A172 (cell line): ENCODE results near the gene PDCD7. TPM values are rescaled to one million over a fixed set of nuclear protein-coding genes. Genes with fewer than 3 reads are reported as not detected.
"Not testable (repeated sequence)": the region's sequence is repeated elsewhere in the genome, so short reads cannot be mapped to it uniquely, and the experiment has no call there.

Experiments used
- DNase-seq: peaks from one replicate; pipeline ENCODE4 v3.0.0-alpha.2; 2015; ENCODE audit warnings: low spot score
- total RNA-seq: library from RNA; depleted of rRNA; stranded (reverse); fragments of >200 nt; shearing (Covaris generic); gene quantifications from 2 replicates; pipeline ENCODE4 v1.2.3, GENCODE V29; 2014; rRNA removed

PDCD7 gene
- total RNA-seq, 1 experiment from 2014 or later, result 18.7 TPM

- DNase-seq, result not testable (repeated sequence)
These were observed 58.7 kb downstream of the PDCD7 start for GRCh38 chr15:65074946-65075345.

GRCh38 chr15:65072617-65073016, 61.0 kb downstream of the PDCD7 start:
- DNase-seq, result no peak

DNA sequence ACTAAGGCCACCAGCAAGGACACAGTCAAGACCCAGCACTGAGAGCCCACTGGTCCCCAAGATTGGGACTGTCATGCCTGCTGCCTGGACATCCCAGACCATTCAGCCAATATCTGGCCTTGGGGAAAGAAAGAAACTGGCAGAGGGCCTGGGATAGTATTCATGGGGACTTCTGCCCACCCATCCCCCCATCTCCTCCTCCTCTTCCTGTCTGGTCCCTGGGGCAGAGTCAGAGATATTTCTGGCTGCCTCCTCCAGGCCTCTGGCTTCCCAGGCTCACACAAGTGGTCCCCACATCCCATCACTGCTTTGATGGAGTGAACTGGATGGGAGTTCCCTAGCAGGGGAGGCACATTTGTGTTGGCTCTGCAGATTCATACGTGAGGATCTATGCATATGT, 61.6 kb downstream of the PDCD7 start:
- DNase-seq, result no peak

- DNase-seq, result no peak
These were observed 62.2 kb downstream of the PDCD7 start for GRCh38 chr15:65071381-65071811.

DNA sequence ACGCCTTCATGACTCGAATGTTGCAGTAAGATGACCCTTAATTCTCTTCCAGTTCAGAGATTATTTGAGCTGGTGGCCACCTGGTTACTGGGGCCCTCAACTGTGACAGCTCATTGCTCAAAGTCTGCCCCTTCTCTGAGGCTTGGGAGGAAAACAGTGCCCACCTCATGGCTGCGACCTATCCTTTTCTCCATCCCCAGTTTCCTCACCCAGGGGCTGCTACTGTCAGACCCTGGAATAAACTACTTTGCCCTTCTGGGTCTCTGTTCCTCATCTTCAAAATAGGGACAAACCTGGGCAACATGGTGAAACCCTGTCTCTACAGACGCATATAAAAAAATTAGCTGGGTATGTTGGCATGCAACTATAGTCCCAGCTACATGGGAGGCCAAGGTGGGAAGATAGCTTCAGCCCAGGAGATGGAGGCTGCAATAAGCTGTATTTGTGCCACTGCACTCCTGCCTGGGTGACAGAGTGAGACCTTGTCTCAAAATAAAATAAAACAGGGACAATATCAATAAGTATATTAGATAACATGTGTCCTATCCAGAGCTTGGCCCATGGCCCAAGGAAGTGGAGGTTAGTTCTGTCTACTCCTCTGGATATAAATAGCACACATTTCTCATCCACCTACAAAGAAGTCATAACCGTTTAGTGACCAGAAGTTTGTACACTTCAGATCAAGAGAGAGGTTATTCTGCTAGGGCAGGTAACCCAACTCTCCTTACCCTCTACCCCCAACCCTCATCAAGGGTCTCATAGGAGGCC, 63.6 kb downstream of the PDCD7 start:
- no peak for DNase-seq

DNA sequence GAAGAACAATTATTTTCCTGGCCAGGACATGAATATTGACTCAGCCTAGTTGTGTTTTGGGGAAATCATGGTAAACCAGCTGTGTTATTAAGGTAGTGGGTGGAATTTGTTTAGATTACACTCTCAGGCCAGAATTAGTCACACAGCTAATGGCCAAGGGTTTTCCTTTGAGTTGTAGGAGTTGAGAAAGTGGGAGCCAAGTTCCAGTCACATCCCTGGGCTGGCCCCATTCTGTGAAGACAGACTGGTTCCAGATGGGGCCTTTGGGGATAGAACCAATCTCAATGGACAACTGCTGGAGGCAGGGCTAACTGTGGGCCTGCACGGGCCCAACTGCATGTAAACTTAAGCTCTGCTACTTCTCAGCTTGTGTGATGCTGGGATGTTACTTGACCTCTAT, 64.4 kb downstream of the PDCD7 start:
- no peak for DNase-seq

- DNase-seq, result no peak
These were observed 65.2 kb downstream of the PDCD7 start for GRCh38 chr15:65068403-65068788.

DNA sequence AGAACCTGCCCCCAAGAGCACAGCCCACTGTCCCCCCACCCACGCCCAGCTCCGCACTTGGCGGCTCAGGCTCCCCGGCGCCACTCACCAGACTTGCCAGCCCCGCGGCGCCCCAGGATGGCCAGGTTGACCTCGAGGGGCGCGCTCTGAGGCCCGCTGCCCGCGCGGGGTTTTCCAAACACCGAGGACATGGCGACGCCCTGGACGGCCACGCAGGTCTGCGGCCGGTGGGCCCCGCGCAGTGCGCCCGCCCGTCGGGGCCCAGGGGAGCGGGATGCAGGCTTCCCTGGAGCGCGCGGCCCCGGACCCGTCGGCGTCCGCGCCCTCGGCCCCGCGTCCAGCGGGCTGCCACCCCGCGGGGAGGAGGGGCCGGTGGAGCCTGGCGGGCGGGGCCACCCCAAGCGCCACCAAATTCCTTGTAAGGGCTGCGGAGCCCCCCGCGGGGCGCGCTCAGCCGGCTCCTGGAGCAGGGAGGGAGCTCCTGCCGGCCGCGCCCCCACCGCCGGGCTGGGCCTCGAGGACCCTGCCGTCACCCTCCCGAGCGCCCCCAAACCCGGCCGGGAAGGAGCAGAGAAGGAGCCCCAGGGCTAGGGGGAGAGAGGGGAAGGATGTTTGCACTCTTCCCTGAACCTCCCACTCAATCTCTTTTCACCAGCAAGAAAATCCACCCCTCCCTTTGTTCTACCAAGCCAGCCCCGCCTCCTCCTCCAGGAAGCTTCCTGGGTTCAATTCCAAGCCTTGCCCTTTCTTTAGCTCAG, 65.8 kb downstream of the PDCD7 start, which contains the start of gene RASL12:
RASL12 (minus strand) TSS at position 347 of the 758 bp plus-strand sequence; CDS start at position 191, 156 bp downstream.
- no peak for DNase-seq

Other genes starting within 250 kb of the PDCD7 start
- gene ANKDD1A, start 221.9 kb downstream of the PDCD7 start, total RNA-seq, result 5.9 and 15.7 TPM in 2 replicates
- 102 and 113 TPM in 2 replicates for gene SPG21, start 143.9 kb downstream of the PDCD7 start, total RNA-seq
- gene MTFMT, start 104.2 kb downstream of the PDCD7 start, total RNA-seq, result 33.4 and 47.1 TPM in 2 replicates
- gene SLC51B, start 88.4 kb downstream of the PDCD7 start, total RNA-seq, result not detected in 2 replicates
- gene RASL12, start 65.8 kb downstream of the PDCD7 start, total RNA-seq, result not detected in 2 replicates
- gene KBTBD13, start 57.1 kb downstream of the PDCD7 start, total RNA-seq, result not detected in 2 replicates
- 0.05 and 0.65 TPM in 2 replicates for gene UBAP1L, start 18.6 kb downstream of the PDCD7 start, total RNA-seq
- gene CLPX, start 51.5 kb upstream of the PDCD7 start, total RNA-seq, result 27.1 and 34.7 TPM in 2 replicates
- gene CILP, start 77.7 kb upstream of the PDCD7 start, total RNA-seq, result not detected in 2 replicates
- 5.6 and 10.0 TPM in 2 replicates for gene PARP16, start 153.1 kb upstream of the PDCD7 start, total RNA-seq
- gene RNU5A-1, start 162.2 kb upstream of the PDCD7 start, total RNA-seq, result not detected in 2 replicates
- not detected in 2 replicates for gene RNU5B-1, start 170.9 kb upstream of the PDCD7 start, total RNA-seq
- 0.10 and 0.12 TPM in 2 replicates for gene IGDCC3, start 244.2 kb upstream of the PDCD7 start, total RNA-seq